GM13976 (cell line): ENCODE measurements around the gene NLGN4X.

Source experiments
- DNase-seq: peaks from one replicate; pipeline ENCODE4 v3.0.0; 2012; ENCODE audit warnings: low spot score
- CTCF ChIP-seq: IDR thresholded peaks from 2 replicates; pipeline ENCODE4 v1.5.1; 2012; ENCODE audit warnings: borderline replicate concordance, mild to moderate bottlenecking; ENCODE audit not compliant: insufficient read depth; ENCODE audit errors: extremely low read depth, missing control alignments, control extremely low read depth
- in situ Hi-C: fragments of 300-500 bp; cut with MboI; formaldehyde crosslinking; loops from one replicate; pipeline ENCODE4 v1.12.0; 2022; ENCODE audit warnings: low sequenced_read_pairs, mixed read lengths, inconsistent platforms; ENCODE audit not compliant: unreplicated experiment

NLGN4X gene

GRCh38 chrX:5876984-5877596 lies 351.6 kb downstream of the NLGN4X start:
- in situ Hi-C loops: no loop called here
- TF ChIP-seq CTCF: peak; percentile 33
- peak; percentile 6 for DNase-seq

- DNase-seq: no peak
- in situ Hi-C loops: no loop called here
- no peak for TF ChIP-seq CTCF
Observed at GRCh38 chrX:5870238-5870637, 358.4 kb downstream of the NLGN4X start.

GRCh38 chrX:5869786-5870185 lies 358.9 kb downstream of the NLGN4X start:
- in situ Hi-C loops: no loop called here
- no peak for TF ChIP-seq CTCF
- no peak for DNase-seq

- DNase-seq: no peak
- in situ Hi-C loops: no loop called here
Observed at GRCh38 chrX:5867778-5868177, 360.9 kb downstream of the NLGN4X start.

GRCh38 chrX:5857232-5857631 lies 371.4 kb downstream of the NLGN4X start:
- no peak for TF ChIP-seq CTCF
- in situ Hi-C loops: no loop called here
- DNase-seq: no peak

More at GRCh38 chrX:5867778-5868177, 360.9 kb downstream of the NLGN4X start:
- TF ChIP-seq CTCF: no peak

- no peak for TF ChIP-seq CTCF
- in situ Hi-C loops: no loop called here
Observed at GRCh38 chrX:5852941-5853340, 375.7 kb downstream of the NLGN4X start.

More at GRCh38 chrX:5852941-5853340, 375.7 kb downstream of the NLGN4X start:
- no peak for DNase-seq
